Esophagus squamous epithelium (tissue), 4 donors: ENCODE data around the gene LPAR1.

Source experiments
- POLR2A ChIP-seq, 4 donors: fragments of 450-650 bp; IDR thresholded peaks; one replicate each; pipeline ENCODE4 v1.6.1; 2017; ENCODE audit warnings: antibody characterized with exemption in 4 of 4, mild to moderate bottlenecking in 4 of 4, moderate library complexity in 3 of 4
- TF ChIP-seq, protein P1 (sequence below), 6 experiments: fragments of 450-650 bp in 4 of 6; fragments of 200-600 bp in 2 of 6; sonication (generic) in 2 of 6; IDR thresholded peaks; one replicate each; pipeline ENCODE4 v1.5.1; 2016 to 2019; ENCODE audit warnings: antibody characterized with exemption in 6 of 6, mild to moderate bottlenecking in 4 of 6, moderate library complexity in 4 of 6

DNA sequence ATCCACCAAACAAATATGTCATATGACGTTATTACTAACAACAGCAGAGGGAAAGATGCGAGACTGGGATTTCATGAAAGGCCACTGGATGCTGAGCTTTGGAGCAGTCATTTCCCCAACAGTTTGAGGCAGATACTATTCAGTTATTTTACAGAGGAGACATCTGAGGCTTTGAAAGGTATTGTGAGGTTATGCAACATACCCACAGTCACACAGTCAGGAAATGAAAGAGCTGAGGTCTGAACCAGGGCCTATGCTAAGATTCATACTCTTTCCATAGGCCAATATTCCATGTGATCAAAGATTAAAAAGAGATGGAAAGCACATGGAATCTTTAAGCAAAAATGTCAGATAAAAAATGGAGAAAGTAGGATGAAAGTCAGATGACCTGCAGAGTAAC lies 63.0 kb downstream of the LPAR1 start:
- TF ChIP-seq, protein P1, sequence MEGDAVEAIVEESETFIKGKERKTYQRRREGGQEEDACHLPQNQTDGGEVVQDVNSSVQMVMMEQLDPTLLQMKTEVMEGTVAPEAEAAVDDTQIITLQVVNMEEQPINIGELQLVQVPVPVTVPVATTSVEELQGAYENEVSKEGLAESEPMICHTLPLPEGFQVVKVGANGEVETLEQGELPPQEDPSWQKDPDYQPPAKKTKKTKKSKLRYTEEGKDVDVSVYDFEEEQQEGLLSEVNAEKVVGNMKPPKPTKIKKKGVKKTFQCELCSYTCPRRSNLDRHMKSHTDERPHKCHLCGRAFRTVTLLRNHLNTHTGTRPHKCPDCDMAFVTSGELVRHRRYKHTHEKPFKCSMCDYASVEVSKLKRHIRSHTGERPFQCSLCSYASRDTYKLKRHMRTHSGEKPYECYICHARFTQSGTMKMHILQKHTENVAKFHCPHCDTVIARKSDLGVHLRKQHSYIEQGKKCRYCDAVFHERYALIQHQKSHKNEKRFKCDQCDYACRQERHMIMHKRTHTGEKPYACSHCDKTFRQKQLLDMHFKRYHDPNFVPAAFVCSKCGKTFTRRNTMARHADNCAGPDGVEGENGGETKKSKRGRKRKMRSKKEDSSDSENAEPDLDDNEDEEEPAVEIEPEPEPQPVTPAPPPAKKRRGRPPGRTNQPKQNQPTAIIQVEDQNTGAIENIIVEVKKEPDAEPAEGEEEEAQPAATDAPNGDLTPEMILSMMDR (IDR thresholded peaks at IDR 0.05): no peak
- no peak for TF ChIP-seq POLR2A (IDR thresholded peaks at IDR 0.05)
